PC-3 (cell line): ENCODE data around the gene ACAN. TPM values are rescaled to one million over a fixed set of nuclear protein-coding genes. Genes with fewer than 3 reads are reported as not detected.

Experiments
- ATAC-seq: fragments of 200-7000 bp; cut with Tn5 transposase; 2 replicates; pipeline ENCODE4 v1.9.1; 2020; ENCODE audit warnings: mild to moderate bottlenecking, moderate library complexity
- BruUV-seq: library from RNA; stranded (reverse); fragments of 400-500 nt; replicated peaks from 2 replicates; lab custom pipeline; 2021; lab: Mats Ljungman, UMichigan
- CTCF ChIA-PET: fragments of 300-600 bp; sonication (Branson Sonifier 250); formaldehyde crosslinking; loops from one replicate; lab custom pipeline; 2022; ENCODE audit warnings: antibody characterized with exemption; lab: Charles Lee
- POLR2A ChIA-PET: fragments of 300-600 bp; sonication (Branson Sonifier 250); formaldehyde crosslinking; loops from one replicate; lab custom pipeline; 2022; ENCODE audit warnings: antibody characterized with exemption; ENCODE audit not compliant: unreplicated experiment; lab: Charles Lee
- DNase-seq: peaks from one replicate; pipeline ENCODE4 v3.0.0-alpha.2; 2015
- H2AFZ ChIP-seq: fragments of 300-600 bp; sonication (generic); 2 replicates; pipeline ENCODE4 v1.6.0; 2016; ENCODE audit warnings: antibody characterized with exemption, low read length
- H3F3A ChIP-seq: fragments of 300-600 bp; sonication (generic); one replicate; pipeline ENCODE4 v1.6.0; 2017; ENCODE audit warnings: antibody characterized with exemption, low read length, control low read depth, mild to moderate bottlenecking; ENCODE audit not compliant: unreplicated experiment
- H3K27ac ChIP-seq: fragments of 300-600 bp; sonication (generic); 2 replicates; pipeline ENCODE4 v1.5.1; 2016; ENCODE audit warnings: mild to moderate bottlenecking, low read length
- H3K27me3 ChIP-seq: fragments of 300-600 bp; sonication (generic); 2 replicates; pipeline ENCODE4 v1.6.1; 2016; ENCODE audit warnings: low read length, mixed read lengths
- H3K36me3 ChIP-seq: fragments of 300-600 bp; sonication (generic); 2 replicates; pipeline ENCODE4 v1.6.1; 2016; ENCODE audit warnings: low read depth, mixed run types, low read length, mixed read lengths
- H3K4me1 ChIP-seq: fragments of 300-600 bp; sonication (generic); 2 replicates; pipeline ENCODE4 v1.5.1; 2016; ENCODE audit warnings: low read length; ENCODE audit not compliant: insufficient read depth
- H3K4me2 ChIP-seq: fragments of 300-600 bp; sonication (generic); 2 replicates; pipeline ENCODE4 v1.6.0; 2016; ENCODE audit warnings: low read length
- H3K4me3 ChIP-seq: fragments of 300-600 bp; sonication (generic); 2 replicates; pipeline ENCODE4 v1.5.1; 2016; ENCODE audit warnings: mild to moderate bottlenecking, low read length, mixed read lengths
- H3K79me2 ChIP-seq: fragments of 300-600 bp; sonication (generic); 2 replicates; pipeline ENCODE4 v1.6.1; 2017; ENCODE audit warnings: low read length, mixed read lengths
- H3K9ac ChIP-seq: fragments of 300-600 bp; sonication (generic); 2 replicates; pipeline ENCODE4 v1.6.0; 2016; ENCODE audit warnings: mild to moderate bottlenecking, low read length
- H3K9me2 ChIP-seq: fragments of 300-600 bp; sonication (generic); replicated peaks from 2 replicates; pipeline ENCODE4 v1.6.1; 2016; ENCODE audit warnings: mixed run types, low read length, mixed read lengths
- H3K9me3 ChIP-seq: fragments of 300-600 bp; sonication (generic); 2 replicates; pipeline ENCODE4 v1.6.1; 2016; ENCODE audit warnings: low read length, mixed read lengths
- H4K20me1 ChIP-seq: fragments of 300-600 bp; sonication (generic); 2 replicates; pipeline ENCODE4 v1.6.1; 2016; ENCODE audit warnings: low read length, mixed read lengths
- CTCF ChIP-seq: fragments of 300-600 bp; sonication (generic); conservative IDR thresholded peaks from 2 replicates; pipeline ENCODE4 v1.5.1; 2017; ENCODE audit warnings: antibody characterized with exemption, low read depth, mild to moderate bottlenecking, low read length
- EZH2 ChIP-seq: fragments of 300-600 bp; sonication (generic); IDR thresholded peaks from one replicate; pipeline ENCODE4 v1.6.1; 2017; ENCODE audit warnings: antibody characterized with exemption, mild to moderate bottlenecking, low read length; ENCODE audit not compliant: unreplicated experiment
- EZH2phosphoT487 ChIP-seq: fragments of 300-600 bp; sonication (generic); IDR thresholded peaks from 2 replicates; pipeline ENCODE4 v1.6.1; 2018; ENCODE audit warnings: mild to moderate bottlenecking, antibody characterized with exemption, low read length, borderline replicate concordance
- intact Hi-C: fragments of 100-400 bp; cut with micrococcal nuclease; formaldehyde crosslinking; loops from 2 replicates; pipeline ENCODE4 v1.9.0; 2023
- total RNA-seq: library from RNA; depleted of rRNA; stranded (reverse); fragments of >200 nt; gene quantifications from 2 replicates; pipeline ENCODE4 v1.2.3, GENCODE V29; 2014

Gene ACAN
- total RNA-seq, 1 experiment from 2014 or later, result not detected

DNA sequence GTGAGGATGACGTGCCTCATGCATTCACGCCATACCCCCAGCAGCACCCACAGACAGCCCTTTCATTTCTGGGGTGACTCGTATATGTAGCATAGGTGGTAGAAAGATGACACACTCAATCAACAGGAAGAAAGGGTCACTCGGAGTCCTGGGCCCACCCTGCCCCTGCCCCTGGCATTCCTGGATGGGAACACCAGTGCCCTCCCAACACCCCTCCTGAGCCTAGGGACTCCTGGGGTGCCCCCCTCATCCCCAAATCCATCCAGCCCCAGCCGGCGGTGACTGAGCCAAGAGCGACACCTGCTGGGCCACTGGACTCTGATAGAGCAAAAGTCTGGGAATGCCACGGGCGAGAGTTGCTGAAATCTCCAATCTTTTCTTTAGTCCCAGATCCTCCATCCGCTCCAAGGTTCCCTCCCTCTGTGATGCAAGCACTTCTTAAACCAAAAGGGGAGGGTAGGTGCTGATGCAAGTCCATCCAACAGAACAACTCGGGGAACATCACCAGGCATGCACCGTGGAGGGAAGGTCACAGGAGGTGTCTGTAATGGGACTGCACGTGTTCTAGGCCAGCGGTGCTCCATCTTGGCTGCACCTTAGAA, 31.1 kb downstream of the ACAN start:
- no peak overlapping the region for H3K9ac ChIP-seq
- no peaks in the 10 kb centered on the region for H3K9me3 ChIP-seq
- no peak overlapping the region for H3K4me2 ChIP-seq
- DNase-seq, result peak; percentile 45
- no peaks in the 10 kb centered on the region for H3K79me2 ChIP-seq
- ATAC-seq, result peak; percentile 41
- no peak overlapping the region for H3K27ac ChIP-seq
- peaks cover 18% of the 10 kb centered on the region for H3K4me1 ChIP-seq
- no peaks in the 10 kb centered on the region for H4K20me1 ChIP-seq
- H3K4me3 ChIP-seq, result no peak overlapping the region
- H3K36me3 ChIP-seq, result no peaks in the 10 kb centered on the region
- no peaks in the 10 kb centered on the region for H3K27me3 ChIP-seq
- no peaks in the 10 kb centered on the region for H3K9me2 ChIP-seq
- BruUV-seq, result no TSS peak
- TF ChIP-seq EZH2phosphoT487 (no peak), EZH2 (no peak), CTCF (peak; percentile 85)
- POLR2A ChIA-PET, result no interaction called here
- intact Hi-C loops, result loop anchor here (1.0 to 10.0 kb wide), 2 partner anchors 177 to 210 kb away; partner anchors contain the start of gene AEN
- CTCF ChIA-PET, result no interaction called here
- 0 out of 2 replicates have a peak overlapping the region, but pooled peaks have one; percentile 32 for H2AFZ ChIP-seq
- H3F3A ChIP-seq, result no peaks in the 10 kb centered on the region

DNA sequence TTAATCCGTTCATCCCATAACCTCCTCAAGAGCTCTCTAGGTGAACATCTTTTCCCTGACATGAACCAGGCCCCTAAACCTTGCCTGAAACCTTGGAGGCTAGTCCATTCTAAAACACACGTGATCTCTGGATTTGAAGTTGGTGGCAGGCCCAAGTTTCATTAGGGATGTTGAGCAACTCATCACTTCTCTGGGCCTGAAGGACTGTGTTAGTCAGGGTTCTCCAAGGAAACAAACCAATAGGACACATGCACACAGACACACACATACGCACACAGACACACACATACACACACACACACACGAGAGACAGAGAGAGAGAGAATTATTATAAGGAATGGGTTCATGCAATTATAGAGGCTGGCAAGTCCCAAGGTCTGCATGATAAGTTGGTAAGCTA, 31.9 kb downstream of the ACAN start:
- H3K9ac ChIP-seq, result no peak overlapping the region
- ATAC-seq, result no peak
- ChIA-PET CTCF (interaction anchor here (0.6 to 1.0 kb wide), 2 partner anchors 177 to 211 kb away, joined by 3 read pairs; no protein-coding TSS in a partner anchor), POLR2A (no interaction called here)
- no peaks in the 10 kb centered on the region for H3K36me3 ChIP-seq
- H3K27me3 ChIP-seq, result no peaks in the 10 kb centered on the region
- no peak for TF ChIP-seq EZH2
- TF ChIP-seq CTCF, result no peak
- TF ChIP-seq EZH2phosphoT487, result no peak
- no TSS peak for BruUV-seq
- DNase-seq, result no peak
- no peaks in the 10 kb centered on the region for H4K20me1 ChIP-seq
- intact Hi-C loops, result loop anchor here (10.0 kb wide), 1 partner anchor 210 kb away; the partner anchor contains the start of gene AEN
- no peak overlapping the region for H2AFZ ChIP-seq
- peaks cover 18% of the 10 kb centered on the region for H3K4me1 ChIP-seq
- H3K4me3 ChIP-seq, result no peak overlapping the region
- no peaks in the 10 kb centered on the region for H3K79me2 ChIP-seq
- H3K9me3 ChIP-seq, result no peaks in the 10 kb centered on the region
- H3K4me2 ChIP-seq, result no peak overlapping the region
- H3F3A ChIP-seq, result no peaks in the 10 kb centered on the region
- H3K9me2 ChIP-seq, result no peaks in the 10 kb centered on the region
- H3K27ac ChIP-seq, result no peak overlapping the region

DNA sequence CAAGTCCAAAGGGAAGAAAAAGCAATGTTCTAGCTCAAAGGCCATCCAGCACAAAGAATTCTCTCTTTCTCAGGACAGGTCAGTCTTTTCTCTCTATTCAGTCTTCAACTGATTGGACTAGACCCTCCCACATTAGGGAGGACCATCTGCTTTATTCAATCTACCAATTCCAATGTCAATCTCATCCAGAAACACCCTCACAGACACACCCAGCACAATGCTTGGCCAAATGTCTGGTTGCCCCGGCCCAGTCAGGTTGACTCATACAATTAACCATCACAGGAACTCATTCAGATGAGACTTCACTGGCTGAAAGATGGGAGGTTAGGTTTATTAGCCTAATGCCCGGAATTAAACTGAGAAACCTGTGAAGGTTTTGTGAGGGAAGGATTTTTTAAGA, 32.4 kb downstream of the ACAN start:
- Histone ChIP-seq H3K4me3 (no peak overlapping the region), H3K27me3 (no peaks in the 10 kb centered on the region), H4K20me1 (no peaks in the 10 kb centered on the region), H3K9ac (no peak overlapping the region), H3K79me2 (no peaks in the 10 kb centered on the region), H3K4me1 (peaks cover 18% of the 10 kb centered on the region), H2AFZ (no peak overlapping the region), H3K36me3 (no peaks in the 10 kb centered on the region), H3K9me3 (no peaks in the 10 kb centered on the region), H3K27ac (no peak overlapping the region), H3K4me2 (no peak overlapping the region), H3K9me2 (no peaks in the 10 kb centered on the region), H3F3A (no peaks in the 10 kb centered on the region)
- CTCF ChIA-PET, result interaction anchor here (1.0 kb wide), 1 partner anchor 177 kb away, joined by 3 read pairs; no protein-coding TSS in a partner anchor
- TF ChIP-seq EZH2phosphoT487 (no peak), EZH2 (no peak), CTCF (no peak)
- POLR2A ChIA-PET, result no interaction called here
- intact Hi-C loops, result loop anchor here (10.0 kb wide), 1 partner anchor 211 kb away; the partner anchor contains the start of gene AEN
- DNase-seq, result peak; percentile 62
- peak; percentile 89 for ATAC-seq
- no TSS peak for BruUV-seq
